ENCODE measurements around the gene ARPC1B. TPM values are rescaled to one million over a fixed set of nuclear protein-coding genes. Genes with fewer than 3 reads are reported as not detected.

ARPC1B gene
- total RNA-seq, 1 donor from 2014 or later, result 55.0 TPM

- H3K4me3 Mint-ChIP-seq, result no peak overlapping the region
- H3K9me3 Mint-ChIP-seq, result no peaks in the 10 kb centered on the region
- no peak for TF ChIP-seq CTCF (conservative IDR thresholded peaks at IDR 0.05)
- H3K27me3 Mint-ChIP-seq, result no peaks in the 10 kb centered on the region
- no peak for DNase-seq (ENCODE audit: extremely low spot score, unreplicated experiment)
- peaks cover 9% of the 10 kb centered on the region for H3K4me1 Mint-ChIP-seq (ENCODE audit: unreplicated experiment)
- H3K27ac Mint-ChIP-seq, result no peak overlapping the region
- no peaks in the 10 kb centered on the region for H3K36me3 Mint-ChIP-seq
Measured at GRCh38 chr7:99390941-99391602, 16.5 kb downstream of the ARPC1B start.

GRCh38 chr7:99392046-99392445, 17.5 kb downstream of the ARPC1B start:
- H3K27me3 Mint-ChIP-seq, result no peaks in the 10 kb centered on the region
- H3K27ac Mint-ChIP-seq, result no peak overlapping the region
- no peaks in the 10 kb centered on the region for H3K36me3 Mint-ChIP-seq
- H3K4me1 Mint-ChIP-seq (ENCODE audit: unreplicated experiment), result peaks cover 9% of the 10 kb centered on the region
- H3K9me3 Mint-ChIP-seq, result no peaks in the 10 kb centered on the region
- no peak for DNase-seq (ENCODE audit: extremely low spot score, unreplicated experiment)
- H3K4me3 Mint-ChIP-seq, result peak overlapping the region; percentile 69
- TF ChIP-seq CTCF (conservative IDR thresholded peaks at IDR 0.05), result no peak

- no peak for TF ChIP-seq CTCF (conservative IDR thresholded peaks at IDR 0.05)
- DNase-seq (ENCODE audit: extremely low spot score, unreplicated experiment), result peak; percentile 86
- Mint-ChIP-seq H3K4me3 (peak overlapping the region; percentile 93), H3K36me3 (peaks cover 2% of the 10 kb centered on the region), H3K4me1 (ENCODE audit: unreplicated experiment) (peaks cover 9% of the 10 kb centered on the region), H3K27me3 (no peaks in the 10 kb centered on the region), H3K27ac (peak overlapping the region; percentile 96), H3K9me3 (no peaks in the 10 kb centered on the region)
Measured at GRCh38 chr7:99392659-99393354, 18.3 kb downstream of the ARPC1B start.

GRCh38 chr7:99393355-99394187, 19.0 kb downstream of the ARPC1B start:
- Mint-ChIP-seq H3K4me3 (peak overlapping the region; percentile 93), H3K27ac (peak overlapping the region; percentile 96), H3K36me3 (peaks cover 6% of the 10 kb centered on the region), H3K9me3 (no peaks in the 10 kb centered on the region), H3K27me3 (no peaks in the 10 kb centered on the region), H3K4me1 (ENCODE audit: unreplicated experiment) (peaks cover 9% of the 10 kb centered on the region)
- no peak for TF ChIP-seq CTCF (conservative IDR thresholded peaks at IDR 0.05)
- no peak for DNase-seq (ENCODE audit: extremely low spot score, unreplicated experiment)

GRCh38 chr7:99394188-99394502, 19.6 kb downstream of the ARPC1B start:
- Mint-ChIP-seq H3K27me3 (no peaks in the 10 kb centered on the region), H3K4me1 (ENCODE audit: unreplicated experiment) (peaks cover 9% of the 10 kb centered on the region), H3K9me3 (no peaks in the 10 kb centered on the region), H3K36me3 (peaks cover 10% of the 10 kb centered on the region), H3K27ac (no peak overlapping the region), H3K4me3 (peak overlapping the region; percentile 93)
- no peak for DNase-seq (ENCODE audit: extremely low spot score, unreplicated experiment)
- TF ChIP-seq CTCF (conservative IDR thresholded peaks at IDR 0.05), result no peak
